SK-N-SH (cell line): ENCODE data around the gene NUSAP1.

Experiments
- CTCF ChIP-seq: fragments of 200-600 bp; sonication (generic); IDR thresholded peaks from 2 replicates; pipeline ENCODE4 v1.6.1; 2017; ENCODE audit warnings: antibody characterized with exemption, mild to moderate bottlenecking, moderate library complexity
- EP300 ChIP-seq, 2 experiments: IDR thresholded peaks; 2 replicates each; pipeline versions ENCODE4 v1.4.0 to v1.6.1; 2012; ENCODE audit warnings: borderline replicate concordance in 1 of 2, low read depth in 1 of 2, low read length in 1 of 2
- EZH2phosphoT487 ChIP-seq: fragments of 200-600 bp; sonication (generic); IDR thresholded peaks from 2 replicates; pipeline ENCODE4 v1.6.1; 2017; ENCODE audit warnings: low read depth, mixed run types, mild to moderate bottlenecking, antibody characterized with exemption, moderate library complexity, borderline replicate concordance
- GATA2 ChIP-seq: sonication (generic); formaldehyde crosslinking; IDR thresholded peaks from 2 replicates; pipeline ENCODE4 v1.5.0; 2020; ENCODE audit warnings: mild to moderate bottlenecking, missing genetic modification reagents
- JUND ChIP-seq: IDR thresholded peaks from 2 replicates; pipeline ENCODE4 v1.4.0; 2012
- MEF2A ChIP-seq: IDR thresholded peaks from 2 replicates; pipeline ENCODE4 v1.4.0; 2012; ENCODE audit warnings: low read depth, borderline replicate concordance
- POLR2AphosphoS5 ChIP-seq: IDR thresholded peaks from 2 replicates; pipeline ENCODE4 v1.6.1; 2012; ENCODE audit warnings: low read depth, low read length
- RAD21 ChIP-seq: IDR thresholded peaks from 2 replicates; pipeline ENCODE4 v1.6.1; 2012; ENCODE audit warnings: mild to moderate bottlenecking, low read length
- REST ChIP-seq: IDR thresholded peaks from 2 replicates; pipeline ENCODE4 v1.6.1; 2012; ENCODE audit warnings: mild to moderate bottlenecking, low read depth, low read length, moderate library complexity
- USF1 ChIP-seq: IDR thresholded peaks from 2 replicates; pipeline ENCODE4 v1.4.0; 2012; ENCODE audit warnings: low read depth, borderline replicate concordance
- YY1 ChIP-seq: IDR thresholded peaks from 2 replicates; pipeline ENCODE4 v1.4.0; 2012; ENCODE audit warnings: low read depth, mild to moderate bottlenecking

GRCh38 chr15:41341519-41341918 lies 8.8 kb downstream of the NUSAP1 start:
- TF ChIP-seq CTCF (no peak), POLR2AphosphoS5 (no peak), RAD21 (no peak), GATA2 (CRISPR knock-in tag) (no peak), MEF2A (no peak), JUND (no peak), EZH2phosphoT487 (no peak), YY1 (no peak), REST (no peak), USF1 (no peak), EP300 (IDR thresholded peaks at IDR 0.05; ENCODE audit: borderline replicate concordance in 1 of 2, low read depth in 1 of 2, low read length in 1 of 2) (no peak)
